AML-193 (cell line): ENCODE data around the gene TMEM184B.

Source experiments
- DNase-seq, 2 experiments: peaks; one replicate each; lab custom pipeline; 2025; lab: John Stamatoyannopoulos, UW

The TMEM184B gene

DNA sequence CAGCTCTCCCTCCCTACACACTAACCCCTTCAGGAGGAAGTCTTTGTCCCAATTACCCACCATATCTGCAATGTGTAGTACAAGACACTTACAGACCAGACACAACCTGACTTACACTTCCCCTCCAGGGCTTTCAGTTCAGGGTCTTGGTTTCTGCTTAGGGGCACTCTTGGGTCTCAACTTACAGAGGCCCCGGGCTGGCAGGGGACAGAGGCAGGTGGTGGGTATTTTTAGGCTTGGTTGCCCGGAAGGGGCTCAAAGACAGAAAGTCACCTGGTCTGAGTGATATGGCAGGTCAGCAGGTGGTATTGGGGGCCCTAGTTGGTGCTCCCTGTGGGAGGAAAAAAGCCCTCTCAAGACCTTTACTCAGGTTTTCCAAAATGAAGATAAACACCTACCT is 3.4 kb upstream of the TMEM184B start:
- DNase-seq = no peak

DNA sequence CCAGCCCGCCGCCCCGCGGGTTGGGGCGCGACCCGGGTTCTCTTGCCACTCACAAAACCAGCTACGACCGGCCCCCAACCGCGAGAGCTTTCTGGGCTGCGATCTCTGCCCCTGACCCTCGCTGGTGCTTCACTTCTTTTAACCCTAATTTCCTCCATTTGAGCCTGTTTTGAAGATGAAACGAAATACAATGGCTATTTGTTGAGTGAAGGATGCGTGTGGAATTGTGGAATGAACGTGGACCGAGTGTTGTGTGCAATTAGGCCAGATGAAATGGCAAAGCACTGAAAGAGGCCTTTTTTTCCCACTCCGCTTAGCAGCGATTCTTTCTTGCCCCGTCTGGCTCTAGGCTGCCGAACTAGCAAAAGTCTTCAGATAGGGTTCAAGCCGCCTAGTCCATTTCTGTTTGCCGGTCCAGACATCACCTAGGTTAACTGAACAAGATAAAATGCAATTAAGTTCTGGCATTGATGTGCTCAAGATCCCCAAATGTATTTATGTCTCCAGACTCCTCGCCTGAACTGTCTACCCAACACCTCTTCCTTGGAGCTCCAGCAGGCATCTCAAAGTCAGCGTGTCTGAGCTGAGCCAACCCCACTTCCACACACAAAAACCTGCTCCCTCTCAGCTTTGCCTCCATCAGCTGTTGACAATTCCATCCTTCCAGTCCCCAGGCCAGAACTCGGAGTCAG is 471 bp upstream of the TMEM184B start:
- DNase-seq = no peak

DNA sequence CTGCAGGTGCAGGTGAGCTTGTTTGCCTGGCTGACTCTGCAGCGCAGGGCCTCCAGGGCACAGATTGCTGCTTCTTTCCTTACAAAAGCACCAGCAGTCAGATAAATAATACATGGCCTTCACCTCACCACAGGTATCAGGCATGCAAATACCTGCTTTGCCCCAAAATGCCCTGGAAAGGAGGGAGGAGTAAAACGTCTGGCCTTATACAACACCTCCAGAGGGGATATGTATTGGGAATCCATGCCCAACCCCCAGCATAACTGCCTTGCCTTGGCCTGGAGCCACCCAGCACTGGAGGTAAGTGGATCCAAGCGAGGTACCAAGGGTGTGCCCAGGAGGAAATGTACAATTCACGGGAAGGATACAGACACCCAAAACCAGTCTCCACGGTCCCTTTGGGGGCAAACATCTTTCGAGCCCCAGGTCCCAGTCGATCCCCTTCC is 860 bp downstream of the TMEM184B start:
- no peak for DNase-seq

DNA sequence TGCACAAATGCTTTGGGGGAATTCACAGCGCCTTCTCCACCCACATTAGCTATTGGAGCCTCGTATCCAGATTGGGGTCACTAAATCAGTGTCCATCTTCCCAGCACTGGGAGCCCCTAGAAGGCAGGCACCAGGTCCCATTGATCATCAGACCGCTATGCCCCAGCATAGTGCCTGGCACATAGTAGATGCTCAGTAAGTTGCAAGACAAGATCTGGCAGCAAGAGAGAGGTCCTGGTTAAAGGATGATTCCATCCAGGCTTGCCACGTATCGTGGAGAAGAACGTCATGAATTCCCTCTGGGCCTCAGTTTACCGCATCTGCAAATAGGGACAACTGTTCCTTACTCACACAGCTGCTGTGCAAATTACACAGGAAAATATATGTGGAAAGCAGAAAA is 1.7 kb downstream of the TMEM184B start:
- no peak for DNase-seq

DNA sequence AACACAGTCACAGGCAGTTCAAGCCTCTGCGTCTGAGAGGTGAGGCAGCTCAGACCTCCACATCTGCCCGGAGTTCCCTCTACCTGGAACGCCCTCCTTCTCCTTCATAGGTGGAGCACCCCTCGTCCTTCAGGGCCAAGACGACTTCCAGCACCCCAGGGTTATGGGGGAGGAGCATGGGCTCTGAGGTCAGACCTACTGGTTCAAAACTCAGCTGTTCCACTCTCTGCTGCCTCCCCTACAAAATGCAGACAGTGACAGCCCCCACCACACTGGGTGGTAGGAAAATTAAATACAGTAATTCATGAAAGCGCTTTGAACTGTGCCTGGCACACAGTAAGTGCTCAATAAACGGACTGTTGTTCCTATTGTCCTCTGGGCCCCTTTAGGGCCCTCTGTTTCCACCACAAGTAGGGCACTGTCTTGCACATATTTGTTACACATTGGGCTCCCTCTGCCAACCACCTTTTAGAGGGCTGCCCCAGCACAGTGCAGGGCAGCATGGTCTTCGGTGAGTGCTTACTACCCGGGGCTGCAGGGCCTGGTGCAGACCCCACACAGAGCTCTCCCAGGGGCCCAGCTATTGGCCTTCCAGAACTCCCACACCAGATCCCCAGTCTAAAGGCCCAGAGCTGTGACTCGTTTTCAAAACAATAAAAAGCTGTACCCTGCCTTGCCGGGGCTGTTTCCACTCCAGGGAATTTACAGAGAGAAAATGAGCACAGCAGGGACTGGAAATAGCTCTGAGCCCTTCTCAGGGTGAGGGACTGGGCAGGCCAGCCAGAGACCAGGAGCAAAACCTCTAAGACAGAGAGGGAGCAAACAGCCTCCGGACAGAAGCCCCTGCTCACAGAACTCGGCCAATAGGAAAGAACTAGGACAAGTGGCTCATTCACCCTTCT is 2.5 kb downstream of the TMEM184B start:
- DNase-seq = no peak

DNA sequence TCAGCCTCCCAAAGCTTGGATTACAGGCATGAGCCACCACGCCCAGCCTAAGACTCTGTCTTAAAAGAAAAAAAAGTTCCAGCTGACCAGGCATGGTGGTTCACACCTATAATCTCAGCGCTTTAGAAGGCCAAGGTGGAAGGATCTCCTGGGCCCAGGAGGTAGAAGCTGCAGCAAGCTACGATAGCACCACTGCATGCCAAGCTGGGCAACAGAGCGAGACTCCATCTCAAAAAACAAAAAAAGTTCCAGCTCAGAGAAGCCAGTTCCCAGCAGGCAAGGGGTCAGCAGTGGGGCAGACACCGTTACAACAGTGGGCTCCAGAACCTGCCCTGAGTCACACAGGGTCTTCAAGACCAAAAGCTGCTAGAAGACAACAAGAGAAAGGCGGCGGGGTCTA is 3.3 kb downstream of the TMEM184B start:
- DNase-seq = no peak

DNA sequence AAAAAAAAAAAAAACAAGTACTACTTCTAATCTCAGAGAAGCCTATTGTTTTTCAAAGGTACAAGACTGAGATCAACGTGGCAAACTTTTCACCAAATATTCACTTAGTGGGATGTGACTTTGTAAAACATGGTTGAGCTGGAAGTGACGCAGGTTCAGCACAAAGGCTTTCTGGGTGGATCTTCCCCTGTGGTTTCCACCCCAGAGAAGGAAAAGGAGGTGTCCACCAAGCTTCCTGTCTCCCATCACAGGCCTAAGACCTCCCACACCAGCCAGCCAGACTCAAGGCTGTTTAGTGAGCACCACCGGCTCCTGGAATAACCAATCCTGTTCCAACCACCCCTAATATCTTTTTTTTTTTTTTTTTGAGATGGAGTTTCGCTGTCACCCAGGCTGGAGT is 5.7 kb downstream of the TMEM184B start:
- no peak for DNase-seq

DNA sequence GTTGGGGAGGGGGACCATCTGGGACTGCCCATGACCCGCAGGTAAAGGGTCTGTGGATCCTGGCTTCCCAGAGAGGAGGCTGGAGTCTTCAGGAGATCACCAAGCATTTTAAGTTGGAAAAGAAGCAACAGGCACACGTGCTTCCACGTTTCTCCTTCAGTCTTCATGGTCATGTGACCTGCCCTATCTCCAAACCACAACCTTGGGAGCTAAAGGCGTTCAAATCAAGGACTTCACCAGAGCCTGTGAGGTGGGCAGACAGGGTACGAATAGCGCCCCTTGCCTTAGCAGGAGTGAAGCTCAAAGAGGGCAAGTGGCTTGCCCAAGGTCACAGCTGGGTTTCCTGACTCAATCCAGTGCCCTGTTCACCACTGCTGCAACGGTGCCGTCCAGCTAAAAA is 6.7 kb downstream of the TMEM184B start:
- no peak for DNase-seq

DNA sequence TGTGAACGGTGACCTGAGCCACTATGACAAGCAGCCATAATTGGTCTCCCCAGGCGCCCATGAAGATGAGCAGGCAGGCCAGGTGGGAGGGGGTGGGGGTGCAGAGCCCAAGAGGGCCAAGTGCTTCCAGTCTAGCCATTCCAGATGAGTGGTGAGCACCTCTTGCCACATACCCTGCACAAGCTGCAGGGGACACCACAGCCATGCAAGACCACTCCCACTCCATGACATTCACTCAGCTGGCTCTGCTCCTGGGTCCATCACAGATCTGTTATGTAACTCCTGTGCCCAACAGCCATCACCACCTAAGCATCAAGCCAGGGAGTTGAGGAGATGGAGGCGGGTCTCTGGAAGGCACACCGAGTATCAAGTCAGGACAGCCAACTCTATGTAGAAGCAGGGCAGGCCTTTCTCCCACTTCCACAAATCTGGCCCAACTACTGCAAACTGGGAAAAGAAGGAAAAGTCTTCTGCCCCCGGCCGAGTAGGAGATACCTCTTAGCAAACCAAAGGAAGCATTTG is 8.4 kb downstream of the TMEM184B start:
- DNase-seq = no peak

DNA sequence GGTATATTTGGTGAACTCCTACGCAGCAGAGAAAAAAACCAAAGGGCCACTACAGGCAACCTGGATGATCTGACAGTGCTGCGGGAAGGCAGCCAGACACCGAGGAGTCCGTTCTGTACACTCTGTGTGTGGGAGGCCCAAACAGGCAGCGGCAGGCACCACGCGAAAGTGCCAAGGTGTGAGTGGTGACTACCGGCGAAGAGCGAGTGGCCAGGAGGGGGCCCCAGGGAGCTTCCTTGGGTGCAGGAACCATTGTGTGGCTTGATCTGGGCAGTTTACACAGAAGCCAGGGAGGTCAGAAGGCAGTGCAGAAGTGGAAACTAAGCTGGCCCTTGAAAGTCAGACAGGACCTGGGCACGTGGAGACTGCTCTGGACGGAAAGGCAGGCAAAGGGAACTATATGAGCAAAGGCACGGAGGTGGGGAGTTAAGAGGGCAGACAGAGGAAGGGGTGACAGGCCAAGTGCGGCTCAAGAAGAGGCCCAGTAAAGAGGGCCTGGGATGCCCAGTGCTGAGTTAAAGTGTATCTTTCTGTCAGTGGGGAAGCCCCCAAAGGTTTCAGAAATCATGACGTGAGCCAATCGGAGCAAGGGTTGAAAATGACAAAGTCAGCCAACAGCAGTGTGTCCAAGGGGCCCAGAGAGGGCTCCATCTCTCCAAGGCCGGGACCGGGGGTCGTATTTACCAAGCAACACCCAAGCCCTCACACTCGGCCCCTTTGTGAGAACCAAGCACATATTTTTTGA is 10.6 kb downstream of the TMEM184B start:
- peak; percentile 12 to 34 for DNase-seq

DNA sequence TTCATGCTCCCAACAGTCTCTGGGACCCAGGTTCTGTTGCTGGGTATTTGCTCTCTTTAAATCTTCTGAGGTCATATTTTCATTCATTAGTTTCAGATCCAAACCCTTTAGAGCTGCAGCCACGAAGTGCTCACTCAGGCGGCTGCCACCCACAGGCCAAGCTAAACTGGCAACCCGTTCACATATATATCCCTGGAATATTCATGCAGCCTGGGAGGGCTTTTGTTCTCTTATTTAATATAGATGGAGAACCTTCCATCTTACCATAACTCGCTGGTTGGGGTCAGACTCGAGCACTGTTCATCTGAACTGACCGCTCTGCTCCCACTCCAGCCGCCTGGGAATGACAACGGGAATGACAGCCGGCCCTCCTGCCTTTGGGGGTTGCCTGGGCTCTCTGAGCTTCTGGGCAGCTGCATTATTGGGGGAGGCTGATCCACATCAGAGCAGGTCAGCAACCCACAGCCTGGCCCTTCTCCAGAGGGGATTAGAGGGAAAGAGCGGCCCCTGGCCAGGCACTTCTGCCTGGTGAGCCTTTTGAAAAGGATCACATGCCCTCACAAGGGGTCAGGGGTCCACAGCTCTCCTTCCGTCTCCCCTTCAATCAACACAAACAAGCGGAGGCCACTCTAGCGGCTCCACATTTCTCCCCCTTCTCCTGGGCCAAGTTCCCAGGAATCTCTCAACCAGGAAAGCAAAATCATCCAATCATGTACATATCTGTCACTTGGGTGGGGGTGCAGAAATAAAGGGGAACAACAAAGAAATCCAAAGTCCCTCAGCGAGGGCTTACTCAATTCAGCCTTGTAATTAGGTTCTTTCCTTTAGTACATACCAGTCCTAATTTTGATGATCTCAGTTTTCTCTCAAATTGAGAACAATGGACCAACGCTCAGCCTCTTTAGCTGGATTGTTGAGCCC is 11.8 kb downstream of the TMEM184B start:
- no peak for DNase-seq

DNA sequence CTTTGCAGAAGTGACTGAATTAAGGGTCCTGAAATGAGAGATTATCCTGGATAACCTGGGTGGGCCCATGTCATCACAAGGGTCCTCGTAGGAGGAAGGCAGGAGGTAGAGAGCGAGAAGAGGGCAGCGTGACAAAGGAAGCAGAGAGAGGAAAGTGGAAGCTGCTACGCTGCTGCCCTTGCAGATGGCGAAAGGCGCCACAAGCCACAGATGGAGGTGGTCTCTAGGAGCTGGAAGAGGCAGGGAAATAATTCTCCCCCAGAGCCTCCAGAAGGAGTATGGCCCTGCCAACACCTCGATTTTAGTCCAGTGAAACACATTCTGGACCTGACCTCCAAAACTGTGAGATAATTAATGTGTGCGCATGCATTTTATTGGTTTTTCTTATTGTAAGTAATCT is 13.4 kb downstream of the TMEM184B start:
- DNase-seq = no peak

DNA sequence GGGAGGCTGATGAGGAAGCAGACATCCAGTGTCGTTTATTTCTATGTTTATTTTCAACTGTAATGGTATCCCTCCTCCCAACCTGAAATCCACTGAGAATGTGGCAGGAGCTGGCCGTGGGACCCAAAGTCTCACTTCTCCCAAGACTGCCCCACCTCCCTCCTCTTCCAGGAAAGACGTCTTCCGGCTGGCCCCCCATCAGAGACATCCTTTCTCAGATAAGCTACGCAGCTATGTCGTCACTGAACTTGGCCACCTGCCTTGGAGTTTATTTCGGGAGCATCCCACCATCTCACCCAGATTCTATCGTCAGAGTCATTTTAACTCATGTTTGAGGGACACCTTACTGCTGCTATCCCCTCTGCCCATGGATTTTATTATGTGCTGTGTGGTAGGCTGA is 13.9 kb downstream of the TMEM184B start:
- no peak for DNase-seq

DNA sequence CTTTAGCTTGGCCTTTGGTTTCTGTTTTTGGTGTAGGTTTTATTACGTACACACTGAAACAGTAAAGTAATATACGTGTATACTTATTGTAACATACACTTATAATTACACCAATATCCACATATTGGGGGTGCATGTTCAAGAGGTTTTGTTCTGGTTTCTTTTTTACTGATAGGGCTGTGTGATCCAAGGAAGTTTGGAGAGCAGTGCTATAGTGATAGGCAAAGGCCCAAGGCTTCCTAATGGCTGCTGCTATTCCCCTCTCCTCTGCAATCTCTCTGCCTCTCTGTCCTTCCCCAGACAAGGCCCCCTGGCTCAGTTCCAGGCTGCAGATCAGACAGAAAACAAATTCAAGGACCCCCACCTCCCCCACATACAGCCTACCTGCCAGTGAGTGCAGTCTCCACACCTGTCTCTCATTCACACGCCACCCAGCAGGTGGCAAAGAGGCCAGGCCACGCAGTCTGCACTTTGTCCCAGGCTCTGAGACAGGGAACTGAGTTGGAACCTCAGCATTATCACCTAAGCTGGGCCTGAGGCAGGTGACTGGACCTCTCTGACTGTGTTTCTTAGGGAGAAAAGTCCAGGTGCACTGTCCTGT is 15.1 kb downstream of the TMEM184B start:
- DNase-seq = no peak

DNA sequence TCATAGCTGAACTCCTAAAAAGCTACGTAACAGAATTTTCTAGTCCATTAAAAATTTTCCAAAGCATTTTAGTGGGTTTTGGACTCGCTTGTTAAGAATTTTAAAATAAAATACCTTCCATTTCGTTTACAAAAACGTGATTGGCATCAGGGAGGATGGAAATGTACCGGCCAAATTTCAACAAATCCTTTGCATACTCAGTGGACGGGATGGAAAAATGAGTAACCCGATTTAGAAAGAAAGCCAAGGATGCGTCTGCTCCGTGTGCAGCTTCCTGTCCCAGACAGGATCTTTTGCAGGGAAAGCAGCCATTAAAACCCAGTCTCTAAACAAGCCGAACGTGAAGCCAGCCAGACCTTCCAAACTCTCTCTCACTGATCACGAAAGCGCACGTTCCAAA is 15.6 kb downstream of the TMEM184B start:
- DNase-seq = no peak

DNA sequence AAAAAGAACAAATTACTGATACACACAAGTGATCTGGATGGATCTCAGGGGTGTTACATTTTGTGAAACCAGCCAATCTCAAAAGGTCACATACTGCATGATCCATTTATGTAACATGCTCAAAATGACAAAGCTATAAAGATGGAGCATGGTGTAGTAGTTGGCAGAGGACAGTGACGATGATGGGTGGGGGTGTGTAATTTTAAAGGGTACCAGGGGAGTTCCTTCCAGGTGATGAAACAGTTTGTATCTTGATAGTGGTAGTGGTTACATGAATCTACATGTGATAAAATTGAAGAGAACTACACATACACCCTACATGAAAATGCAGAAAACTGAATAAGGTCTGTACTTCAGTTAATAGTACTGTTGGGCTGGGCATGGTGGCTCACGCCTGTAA is 17.1 kb downstream of the TMEM184B start:
- DNase-seq = no peak

DNA sequence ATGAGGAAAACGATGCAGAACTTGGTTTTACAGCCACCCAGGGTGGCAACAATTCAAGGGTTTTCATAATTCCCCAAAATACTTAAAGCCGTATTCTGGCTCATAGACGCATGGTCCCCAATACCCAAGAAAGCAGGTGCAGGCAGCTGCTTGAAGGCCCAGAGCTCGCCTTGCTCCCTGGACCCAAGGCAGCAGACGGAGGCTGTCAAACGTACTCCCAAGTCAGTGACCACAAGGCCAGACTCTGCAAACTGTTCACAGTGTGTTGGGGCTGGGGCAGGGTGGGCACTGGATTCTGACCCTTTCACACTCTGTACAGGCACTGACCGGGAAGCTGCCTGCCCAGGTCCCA is 21.5 kb downstream of the TMEM184B start:
- DNase-seq = no peak

DNA sequence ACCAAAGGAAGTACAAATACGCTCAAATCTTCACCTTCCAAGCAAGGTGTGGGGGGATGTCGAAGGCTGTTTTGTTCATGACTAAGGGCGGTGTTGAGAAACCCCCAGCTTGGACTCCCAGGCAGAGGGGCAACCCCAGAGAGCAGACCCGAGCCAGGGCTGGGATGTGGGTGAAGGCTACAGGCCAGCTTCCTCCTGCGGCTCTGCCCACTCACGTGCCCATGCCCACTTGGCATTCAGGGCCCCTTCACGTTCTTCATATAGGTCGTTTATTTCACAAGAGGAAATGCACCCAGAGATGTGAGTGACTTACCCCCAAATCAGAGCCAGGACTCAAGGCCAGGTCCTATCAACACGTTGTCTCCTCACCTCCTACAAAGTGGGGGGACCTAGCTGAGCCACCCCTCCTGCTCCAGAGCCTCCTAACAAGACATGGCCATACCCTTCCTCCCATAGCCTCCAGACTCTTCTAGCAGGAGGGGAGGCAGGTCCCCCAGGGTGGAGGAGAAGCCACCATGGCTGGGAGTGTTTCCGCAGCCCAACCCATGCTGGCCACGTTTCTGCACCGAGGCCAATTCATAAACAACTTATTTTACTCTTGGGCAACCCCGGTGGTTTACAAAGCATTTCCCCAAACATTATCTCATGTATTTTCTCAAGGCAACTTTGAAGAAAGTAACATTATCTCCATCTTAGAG is 22.0 kb downstream of the TMEM184B start:
- DNase-seq = no peak

DNA sequence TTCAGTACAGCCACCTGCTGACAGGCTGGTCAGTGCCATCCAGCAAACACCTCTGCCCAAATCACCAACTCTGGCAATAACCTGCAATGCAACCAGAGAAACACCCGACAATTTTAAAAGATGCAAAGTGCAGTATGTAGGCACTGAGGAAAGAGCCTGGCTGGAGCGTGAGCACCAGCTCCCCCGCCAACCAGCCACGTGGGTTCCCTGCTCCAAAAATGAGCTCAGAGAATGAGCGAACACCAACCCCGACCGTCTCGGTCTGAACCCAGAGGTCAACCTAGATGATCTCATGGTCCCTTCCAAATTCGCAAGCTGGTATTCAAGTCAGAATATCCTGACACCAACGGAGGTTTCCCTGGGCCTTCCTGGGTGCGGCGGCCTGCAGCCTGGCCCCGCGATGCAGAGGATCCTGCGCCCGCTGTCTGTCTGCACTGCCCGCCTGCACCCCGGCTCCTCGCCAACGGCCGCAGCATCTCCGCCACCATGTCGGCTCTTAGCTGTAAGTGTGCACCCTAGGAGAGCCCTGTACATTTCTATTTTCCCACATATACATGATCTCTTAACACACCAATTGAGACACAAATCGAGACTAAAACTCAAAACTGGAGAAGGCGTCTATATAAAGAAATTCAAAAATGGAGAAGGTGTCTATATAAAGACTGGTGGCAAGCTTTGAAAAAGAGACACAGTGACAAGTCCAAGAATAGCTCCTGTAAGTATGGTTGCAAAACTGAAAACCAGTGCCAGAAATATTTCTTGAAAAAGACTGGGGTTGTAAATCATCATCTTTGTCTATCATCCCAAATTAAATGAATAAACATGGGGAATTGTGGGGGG is 22.8 kb downstream of the TMEM184B start:
- no peak for DNase-seq

DNA sequence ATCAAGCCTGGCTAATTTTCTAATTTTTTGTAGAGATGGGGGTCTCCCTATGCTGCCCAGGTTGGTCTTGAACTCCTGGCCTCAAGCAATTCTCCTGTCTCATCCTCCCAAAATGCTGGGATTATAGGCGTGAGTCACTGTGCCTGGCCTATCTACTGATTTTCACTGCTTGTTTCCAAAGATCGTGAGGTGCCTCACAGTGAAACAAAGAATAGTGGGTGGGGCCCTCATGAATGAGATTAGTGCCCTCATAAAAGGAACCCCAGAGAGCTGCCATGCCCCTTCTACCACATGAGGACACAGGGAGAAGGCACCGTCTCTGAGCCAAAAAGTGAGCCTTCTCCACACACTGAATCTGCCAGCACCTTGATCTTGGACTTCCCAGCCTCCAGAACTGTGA is 23.5 kb downstream of the TMEM184B start:
- DNase-seq = no peak
